Peyer's patch (tissue), 4 donors: ENCODE data around the gene KLHDC3.

Experiments used
- CTCF ChIP-seq, 6 experiments: fragments of 450-650 bp in 4 of 6; fragments of 200-600 bp in 2 of 6; sonication (generic) in 1 of 6; IDR thresholded peaks; one replicate each; pipeline ENCODE4 v1.5.1; 2017 to 2019; ENCODE audit warnings: antibody characterized with exemption in 6 of 6, mild to moderate bottlenecking in 3 of 6, moderate library complexity in 1 of 6
- POLR2A ChIP-seq, 2 donors: fragments of 450-650 bp; IDR thresholded peaks; one replicate each; pipeline ENCODE4 v1.5.1; 2017; ENCODE audit warnings: antibody characterized with exemption in 2 of 2, mild to moderate bottlenecking in 2 of 2, moderate library complexity in 2 of 2

GRCh38 chr6:43035495-43036194 lies 21.6 kb downstream of the KLHDC3 start:
- no peak for TF ChIP-seq CTCF (IDR thresholded peaks at IDR 0.05)
- no peak for TF ChIP-seq POLR2A (IDR thresholded peaks at IDR 0.05)
